NCI-H2196 treated with DMSO at 0.1 percent for 48 hours (cell line): ENCODE data around the gene C2CD2.
A peak's percentile ranks its signal among the peaks of the same experiment; 100 is the strongest.

Source experiments
- DNase-seq: peaks from one replicate; lab custom pipeline; 2025; ENCODE audit not compliant: unreplicated experiment; lab: John Stamatoyannopoulos, UW

Gene C2CD2

DNA sequence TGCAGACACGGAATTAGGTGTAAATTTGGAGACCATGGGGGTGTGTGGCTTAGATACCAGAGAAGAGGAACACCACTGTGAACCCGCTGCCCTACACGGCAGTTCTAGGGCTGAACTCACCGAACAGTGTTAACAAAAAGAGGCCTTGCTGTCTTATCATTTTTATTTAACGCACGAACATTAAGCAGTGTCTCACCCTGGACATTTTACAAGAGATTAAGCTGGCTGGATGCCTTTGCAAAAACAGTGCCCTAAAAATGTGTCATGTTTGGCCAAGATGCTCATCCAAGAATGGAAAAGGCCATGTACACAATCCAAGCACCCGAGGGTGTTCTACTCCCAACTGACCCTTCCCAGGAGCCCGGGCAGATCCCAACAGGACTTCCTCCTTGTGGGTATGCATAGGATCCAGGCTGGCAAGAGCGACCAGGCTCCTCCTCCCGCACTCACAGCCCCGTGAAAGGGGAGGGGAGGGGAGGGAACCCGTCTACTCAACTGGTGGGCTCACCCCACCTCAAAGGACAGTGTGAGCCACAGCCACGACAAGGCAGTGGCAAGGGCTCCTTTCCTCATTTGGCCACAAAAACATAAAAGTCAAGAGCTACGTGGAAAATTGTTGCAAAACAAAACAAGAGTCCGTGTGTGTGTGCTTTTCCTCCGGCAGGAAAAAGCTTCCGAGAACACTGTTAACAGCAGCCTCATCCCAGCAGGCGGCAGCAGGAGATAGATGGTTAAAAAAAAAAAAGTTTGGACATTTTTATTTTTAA lies 20.3 kb downstream of the C2CD2 start:
- DNase-seq, result no peak

DNA sequence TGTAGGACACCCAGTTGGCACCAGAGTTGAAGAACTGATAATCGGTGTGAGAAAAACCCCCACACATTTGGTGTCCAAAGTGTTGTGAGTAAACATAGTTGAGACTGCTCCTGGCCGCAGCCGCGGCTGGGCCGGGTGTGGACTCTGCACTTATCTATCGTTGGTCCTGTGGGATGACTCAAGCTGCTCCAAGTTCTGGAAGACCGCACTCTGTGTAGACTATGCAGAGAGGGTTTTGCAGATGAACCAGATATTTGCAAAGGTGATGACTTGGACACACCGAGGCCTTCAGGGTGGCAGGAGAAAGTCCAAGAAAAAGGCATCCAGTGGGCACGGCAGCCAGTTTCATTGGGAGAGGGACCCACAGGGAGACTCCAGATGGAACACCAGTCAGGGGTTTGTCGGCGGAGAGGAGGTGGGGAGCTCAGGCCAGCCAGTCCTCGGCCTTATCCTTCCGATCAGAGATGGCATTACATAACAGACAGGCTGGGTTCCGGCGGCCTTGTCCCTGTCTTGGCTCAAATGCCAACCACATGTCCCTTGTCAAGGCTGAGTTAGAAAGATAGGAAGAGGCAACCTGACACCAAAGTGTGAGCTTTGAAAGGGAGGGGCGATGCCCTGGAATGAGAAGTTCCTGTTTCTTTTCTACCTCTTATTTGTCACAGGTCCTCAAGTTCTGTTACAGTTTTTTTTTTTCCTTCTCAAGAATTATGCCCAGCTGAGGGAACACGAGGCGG lies 21.1 kb downstream of the C2CD2 start:
- DNase-seq, result no peak

DNA sequence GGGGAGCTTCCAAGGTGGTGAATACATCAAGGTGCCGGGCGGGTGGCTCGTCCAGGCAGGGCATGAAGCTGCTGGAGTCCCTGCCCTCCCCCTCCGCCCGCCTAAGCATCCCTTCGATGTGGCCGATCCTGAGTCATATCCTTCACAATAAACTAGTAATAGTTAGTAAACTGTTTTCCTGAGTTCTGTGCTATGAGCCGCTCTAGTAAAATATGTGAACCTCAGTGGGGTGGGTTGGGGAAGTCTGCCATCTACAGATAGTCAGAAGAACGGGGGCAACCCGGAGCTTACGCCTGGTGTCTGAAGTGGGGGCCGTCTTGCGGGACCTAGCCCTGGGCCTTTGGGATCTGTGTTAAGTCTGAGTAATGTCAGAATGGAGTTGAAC lies 21.6 kb downstream of the C2CD2 start:
- DNase-seq, result no peak

DNA sequence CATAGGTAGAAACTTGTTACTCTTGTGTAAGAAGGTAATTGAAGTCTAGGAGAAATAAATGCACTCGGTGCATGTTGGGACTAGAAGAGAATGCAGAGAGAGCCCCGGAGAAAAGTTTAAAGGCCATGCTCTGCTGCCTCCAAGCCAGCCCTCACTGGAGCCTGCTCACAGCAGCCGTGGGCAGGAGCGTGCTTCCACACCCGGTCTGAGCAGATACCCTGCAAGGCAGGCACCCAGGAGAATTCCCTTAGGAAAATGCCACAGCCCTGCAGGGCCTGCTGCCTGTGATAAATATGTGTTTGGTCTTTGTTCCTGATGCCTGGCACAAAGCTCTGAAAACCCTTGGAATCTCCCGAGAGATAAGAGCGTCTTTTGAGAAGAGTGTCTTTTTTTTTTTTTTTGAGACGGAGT lies 22.8 kb downstream of the C2CD2 start:
- no peak for DNase-seq

DNA sequence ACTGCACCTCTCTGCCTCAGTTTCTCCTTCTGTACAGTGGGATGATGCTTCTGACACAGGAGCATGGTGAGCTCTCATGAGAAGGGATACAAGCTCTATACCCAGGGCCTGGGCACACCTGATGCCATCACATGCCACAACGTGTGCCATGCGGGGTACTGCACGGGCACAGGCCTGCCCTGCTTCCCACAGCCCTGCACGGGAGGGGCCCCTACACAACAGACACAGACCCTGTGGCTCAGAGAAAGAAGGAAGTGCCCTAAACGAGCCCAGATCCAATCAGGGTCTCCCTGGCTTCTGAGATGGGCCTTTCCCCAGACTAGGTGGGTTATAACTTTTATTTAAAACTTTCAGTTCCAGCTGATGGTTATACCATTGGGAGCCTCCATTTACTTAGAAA lies 24.6 kb downstream of the C2CD2 start:
- DNase-seq, result no peak

DNA sequence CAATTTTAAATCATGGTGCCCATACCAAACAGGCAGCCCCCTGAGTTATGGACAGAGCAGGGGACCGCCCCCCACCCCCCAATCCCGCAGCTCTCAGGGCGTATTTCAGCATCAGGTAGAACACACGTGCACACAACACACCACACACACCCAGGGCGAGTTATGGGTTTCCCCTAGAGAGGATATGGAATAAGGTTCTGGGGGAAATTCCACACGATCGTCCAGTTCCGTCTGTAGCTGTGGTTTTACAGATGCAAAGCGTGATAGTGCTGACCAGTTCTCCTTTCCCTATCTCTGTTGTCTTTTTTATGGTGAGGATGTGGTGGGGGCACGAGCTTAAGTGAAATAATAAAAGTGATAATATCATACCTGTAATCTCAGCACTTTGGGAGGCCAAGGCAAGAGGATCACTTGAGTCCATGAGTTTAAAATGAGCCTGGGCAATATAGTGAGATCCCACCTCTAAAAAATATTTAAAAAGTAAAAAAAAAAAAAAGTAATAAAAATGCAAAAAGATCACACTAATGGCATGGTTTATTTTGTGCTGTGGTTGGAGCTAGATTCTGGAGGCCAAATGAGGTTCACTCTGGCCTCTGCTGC lies 25.1 kb downstream of the C2CD2 start:
- DNase-seq, result no peak

DNA sequence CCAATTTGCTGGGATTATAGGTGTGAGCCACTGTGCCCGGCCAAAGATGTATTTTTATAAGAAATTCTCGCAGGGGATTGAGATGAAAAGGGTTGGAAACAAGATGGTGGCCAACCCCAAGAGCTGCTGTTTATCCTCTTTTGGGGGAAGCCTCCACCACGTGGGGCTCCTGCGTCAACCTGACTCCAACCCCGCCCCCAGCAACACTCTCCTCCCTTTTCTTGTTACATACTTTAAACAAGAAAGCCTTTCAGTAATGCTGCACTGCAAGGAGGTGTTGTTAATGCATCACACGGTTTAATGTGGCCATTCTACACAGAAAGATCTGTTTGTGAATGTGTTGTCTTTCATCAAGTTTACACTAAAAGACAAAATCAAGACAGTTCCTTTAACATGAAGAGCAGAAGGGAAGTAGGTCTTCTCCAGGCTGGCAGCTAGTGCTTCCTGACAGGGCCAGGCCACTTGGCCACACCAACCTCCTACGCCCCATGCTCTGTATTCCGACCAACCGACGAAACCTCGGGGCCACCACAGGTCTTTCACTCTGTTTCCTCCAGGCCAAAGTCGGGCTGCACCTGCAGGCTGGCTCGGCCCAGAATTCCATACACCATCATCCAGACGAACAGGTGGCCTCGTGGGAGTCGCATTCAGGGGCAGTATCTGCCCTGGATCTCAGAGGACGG lies 25.9 kb downstream of the C2CD2 start:
- DNase-seq, result no peak

DNA sequence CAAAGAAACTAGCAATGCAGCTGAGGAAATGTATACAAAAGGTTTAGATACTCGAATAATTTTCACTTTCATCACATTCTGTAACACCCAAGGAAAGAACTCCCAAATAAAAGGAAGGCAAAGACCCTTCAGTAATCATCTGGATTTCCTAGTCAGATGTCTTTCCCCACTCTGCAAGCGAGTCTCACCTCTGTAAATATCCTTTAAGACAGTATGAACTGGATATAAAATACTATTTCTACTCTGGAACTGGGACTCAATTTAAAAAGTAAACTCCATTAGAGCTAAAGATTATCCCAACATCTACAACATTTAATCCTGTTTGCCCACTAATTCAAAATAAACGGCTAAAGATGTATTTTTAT lies 27.0 kb downstream of the C2CD2 start:
- DNase-seq, result no peak

DNA sequence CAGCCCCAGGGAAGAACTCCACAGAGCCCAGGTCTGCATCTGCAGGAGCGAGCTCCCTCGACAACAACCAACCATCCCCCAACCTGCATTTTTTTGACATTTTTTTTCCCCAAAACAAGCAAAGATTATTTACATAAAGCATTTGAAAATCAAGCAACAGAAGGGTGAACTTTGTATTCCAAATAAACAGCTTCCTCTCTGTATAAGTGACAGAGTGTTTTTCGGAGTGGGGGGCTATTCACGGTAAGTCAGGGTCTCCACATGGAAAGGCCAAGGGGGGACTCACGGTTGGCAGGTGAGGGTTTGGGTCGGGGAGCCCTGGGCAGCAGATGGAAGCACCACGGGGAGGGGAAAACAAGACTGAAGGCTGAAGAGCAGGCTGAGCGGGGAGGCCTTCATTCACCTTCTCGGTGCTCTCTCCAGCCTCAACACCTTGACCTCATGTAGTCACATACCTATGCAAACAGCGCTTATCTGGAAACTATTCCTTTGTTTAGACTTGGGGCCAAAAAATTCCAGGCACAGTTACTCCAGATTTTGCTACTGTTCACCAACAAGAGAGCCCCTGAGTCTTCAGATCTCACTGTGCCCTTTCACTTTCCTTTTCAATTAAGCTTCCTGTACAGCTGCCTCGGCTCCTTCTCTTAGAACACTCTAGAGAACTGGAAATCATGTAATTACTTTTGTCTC lies 27.6 kb downstream of the C2CD2 start:
- peak; percentile 5 for DNase-seq

DNA sequence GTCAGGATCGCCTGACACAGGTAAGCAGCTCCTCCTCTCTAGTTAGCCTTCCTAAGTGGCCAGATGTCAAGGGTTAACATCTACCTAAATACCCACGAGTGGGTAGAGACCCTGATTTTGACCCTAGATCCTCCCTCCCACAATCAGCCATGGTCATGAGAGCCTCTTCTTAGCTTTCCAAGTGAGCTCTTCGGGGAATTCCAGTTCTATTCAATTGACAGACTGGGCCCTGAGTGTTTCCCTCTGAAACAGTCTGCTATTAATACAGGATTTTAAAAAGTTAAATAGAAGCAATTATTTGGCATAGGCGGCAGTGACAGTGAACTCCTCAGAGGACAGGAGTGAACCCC lies 28.1 kb downstream of the C2CD2 start:
- no peak for DNase-seq

DNA sequence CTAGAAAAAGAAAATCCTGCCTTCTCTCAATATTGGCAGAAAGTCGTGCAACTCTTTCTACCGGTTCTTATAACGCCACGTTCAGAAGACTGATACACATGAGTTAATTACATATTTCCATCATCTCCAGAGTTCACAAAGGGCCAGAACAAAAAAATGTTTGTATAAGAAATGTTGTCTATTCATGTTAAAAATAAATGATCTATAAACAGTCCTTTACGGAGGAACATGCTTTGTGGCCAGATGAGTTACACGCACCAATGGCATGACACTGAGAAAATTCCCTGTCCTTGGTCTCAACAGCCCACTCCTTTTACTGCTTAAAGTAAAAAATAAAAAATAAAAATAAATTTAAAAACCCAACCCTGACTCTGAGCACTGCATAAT lies 29.5 kb downstream of the C2CD2 start:
- DNase-seq, result no peak

DNA sequence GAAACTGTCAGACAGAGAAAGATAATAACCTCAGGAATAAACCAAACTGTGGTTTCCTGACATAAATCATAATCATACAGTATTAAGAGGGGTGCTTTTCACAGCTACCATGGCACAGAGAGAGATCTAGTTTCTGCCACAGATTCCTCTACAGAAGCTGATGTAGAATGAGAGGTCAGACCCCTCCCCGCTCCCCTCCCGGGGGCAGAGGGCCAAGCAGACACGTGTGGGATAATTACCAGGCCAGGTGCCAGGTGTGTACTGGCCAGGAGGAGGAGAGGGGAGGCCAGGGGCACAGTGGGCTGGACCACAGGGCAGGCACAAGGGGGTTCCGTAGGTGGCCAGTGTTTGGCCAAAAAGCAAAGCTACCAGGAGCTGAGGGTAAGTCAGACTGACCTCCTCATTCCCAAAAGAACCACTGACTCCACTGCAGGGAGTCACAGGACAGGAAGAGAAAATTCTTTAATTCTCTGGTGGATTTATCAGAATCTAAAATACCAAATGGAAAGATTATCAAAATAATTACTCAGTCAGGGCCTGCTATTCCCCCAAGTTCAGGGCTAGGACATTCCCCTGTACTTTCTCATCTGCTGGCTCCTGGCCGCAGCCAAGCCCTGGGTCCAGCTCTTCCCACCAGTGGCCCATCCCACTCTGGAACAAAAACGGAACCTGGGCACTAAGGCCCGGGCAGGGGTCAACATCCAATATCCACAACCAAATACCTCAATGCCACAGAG lies 30.0 kb downstream of the C2CD2 start:
- DNase-seq, result no peak

DNA sequence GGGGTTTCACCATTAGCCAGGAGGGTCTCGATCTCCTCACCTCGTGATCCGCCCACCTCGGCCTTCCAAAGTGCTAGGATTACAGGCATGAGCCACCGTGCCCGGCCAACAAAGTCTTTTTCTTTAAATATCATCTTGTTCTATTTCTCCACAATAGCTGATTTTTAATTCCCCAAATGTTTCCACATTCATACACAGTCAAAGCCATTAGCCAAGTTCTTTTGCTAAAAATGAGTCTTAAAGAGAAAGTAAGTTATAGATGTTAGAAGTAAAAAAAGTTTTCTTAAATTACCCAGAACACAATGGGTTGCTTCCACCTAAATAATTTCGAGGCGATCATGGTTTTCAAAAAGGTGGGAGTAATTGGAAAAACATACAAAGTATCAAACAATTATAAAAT lies 30.6 kb downstream of the C2CD2 start:
- no peak for DNase-seq

DNA sequence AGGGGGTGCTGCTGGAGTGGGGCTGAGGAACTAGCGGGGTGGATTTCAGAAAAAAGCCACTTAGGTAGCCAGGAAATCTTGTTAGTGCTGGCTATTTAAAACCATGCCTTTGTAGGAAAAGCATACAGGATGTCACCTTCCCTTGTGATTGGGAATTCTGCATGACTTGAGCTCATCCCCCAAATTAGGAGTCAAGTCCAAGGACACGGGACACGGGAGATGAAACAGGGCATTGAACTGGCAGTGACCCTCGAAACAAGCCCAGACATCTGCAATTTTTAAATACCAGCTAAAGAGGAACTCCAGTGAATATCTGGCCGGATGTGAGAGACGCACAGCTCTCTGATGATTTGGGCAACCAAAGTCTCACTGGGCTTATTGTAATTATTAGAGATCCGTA lies 32.8 kb downstream of the C2CD2 start:
- DNase-seq, result no peak

DNA sequence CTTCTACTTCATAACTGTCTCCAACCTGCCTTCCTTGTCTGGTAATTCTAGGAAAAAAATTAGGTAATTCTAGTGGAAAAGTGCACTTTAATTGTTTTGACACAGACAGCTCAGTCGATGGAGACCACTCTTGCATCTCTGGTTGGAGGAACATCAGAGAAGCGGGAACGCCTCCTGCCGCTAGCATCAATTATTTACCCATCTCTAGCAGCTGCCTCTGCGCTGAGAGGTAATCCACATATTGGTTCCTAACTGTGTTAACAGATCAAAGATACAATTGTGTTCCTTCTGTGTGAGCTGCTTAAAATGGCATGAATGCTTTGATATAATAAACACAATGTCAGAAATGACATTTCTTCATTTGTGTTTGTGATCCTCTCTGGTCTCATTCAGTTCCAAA lies 33.3 kb downstream of the C2CD2 start:
- no peak for DNase-seq

DNA sequence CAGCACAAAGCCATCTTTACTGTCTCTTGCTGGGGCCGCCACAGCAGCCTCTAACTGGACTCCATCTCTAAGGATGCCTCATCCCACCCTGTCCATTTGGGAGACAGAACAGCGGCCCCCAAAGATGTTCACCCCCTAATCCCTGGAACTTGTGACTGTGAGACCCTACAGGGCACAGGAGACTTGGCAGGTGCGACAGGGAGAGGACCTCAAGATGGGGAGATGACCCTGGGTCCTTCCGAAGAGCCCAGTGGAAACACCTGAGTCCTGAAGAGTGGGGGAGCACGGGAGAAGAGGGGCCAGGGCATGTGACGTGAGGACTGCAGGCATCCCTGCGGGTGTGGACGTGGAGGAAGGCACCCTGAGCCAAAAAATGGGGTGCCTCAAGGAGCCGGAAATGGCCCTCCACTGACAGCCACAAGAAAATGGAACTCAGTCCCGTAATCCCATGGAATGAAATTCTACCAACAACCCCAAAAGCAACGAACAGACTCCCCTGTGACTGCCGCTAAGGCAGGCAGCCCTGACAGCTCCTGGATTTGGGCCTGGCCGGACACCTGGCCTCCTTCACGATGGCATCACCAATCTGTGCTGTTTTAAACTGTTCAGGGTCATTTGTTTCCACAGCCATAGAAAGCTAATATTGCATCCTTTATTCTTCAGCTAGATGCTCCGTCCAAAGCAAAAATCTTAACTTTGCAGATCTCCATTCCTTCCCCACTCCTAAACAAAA lies 34.0 kb downstream of the C2CD2 start:
- DNase-seq, result no peak

DNA sequence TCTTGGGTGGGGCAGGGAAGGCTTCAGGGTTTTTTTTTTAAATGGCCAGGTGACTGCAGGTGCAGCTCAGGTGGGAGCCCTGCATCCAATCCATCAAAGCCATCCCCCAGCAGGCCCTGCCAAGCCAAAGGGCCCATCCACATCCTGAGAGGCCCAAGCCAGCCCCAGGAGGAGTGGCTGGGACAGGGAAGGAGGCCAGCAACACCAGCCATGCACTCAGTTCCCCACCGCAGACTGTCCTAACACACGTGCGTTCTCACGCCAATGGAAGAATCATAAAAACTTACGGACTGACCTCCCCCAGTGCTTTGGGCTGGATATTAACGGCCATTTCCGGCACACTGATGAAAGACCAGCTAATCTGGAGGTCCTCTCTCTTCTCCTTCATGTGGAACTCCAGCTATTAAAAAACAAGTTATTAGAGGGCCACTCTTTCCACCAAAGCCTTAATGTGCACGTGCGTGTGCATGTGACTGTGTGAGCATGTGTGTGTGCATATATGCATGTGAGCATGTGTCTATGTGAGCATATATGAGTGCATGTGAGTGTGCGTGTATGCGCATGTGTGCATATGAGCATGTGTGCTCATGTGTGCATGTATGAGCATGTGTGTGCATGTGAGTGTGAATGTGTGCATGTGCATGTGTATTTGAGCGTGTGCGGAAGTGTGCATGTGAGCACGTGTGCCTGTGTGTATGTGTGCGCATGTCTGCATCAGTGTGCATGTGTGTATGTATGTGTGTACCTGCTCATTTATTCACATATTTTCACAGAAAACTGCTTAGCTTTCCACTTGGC lies 35.1 kb downstream of the C2CD2 start:
- DNase-seq, result no peak

DNA sequence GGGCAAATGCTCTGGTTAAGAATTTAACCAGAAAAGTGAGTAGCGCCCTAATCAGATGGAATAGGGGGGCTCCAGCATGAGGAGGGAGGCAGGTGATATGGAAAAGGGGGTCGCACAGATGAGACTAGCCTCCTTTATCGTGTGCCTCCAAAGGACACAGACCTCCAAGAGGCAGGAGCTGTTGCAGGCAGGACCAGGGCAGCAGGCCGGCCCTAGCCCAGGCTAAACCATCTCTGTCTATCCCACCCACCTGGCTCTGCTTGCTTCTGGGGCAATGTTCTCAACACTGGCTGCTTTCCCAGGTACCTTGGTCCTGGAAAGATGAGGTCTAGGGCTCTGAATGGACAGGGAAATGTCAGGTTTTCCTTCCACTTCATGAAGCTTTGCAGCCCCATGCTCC lies 36.3 kb downstream of the C2CD2 start:
- no peak for DNase-seq

DNA sequence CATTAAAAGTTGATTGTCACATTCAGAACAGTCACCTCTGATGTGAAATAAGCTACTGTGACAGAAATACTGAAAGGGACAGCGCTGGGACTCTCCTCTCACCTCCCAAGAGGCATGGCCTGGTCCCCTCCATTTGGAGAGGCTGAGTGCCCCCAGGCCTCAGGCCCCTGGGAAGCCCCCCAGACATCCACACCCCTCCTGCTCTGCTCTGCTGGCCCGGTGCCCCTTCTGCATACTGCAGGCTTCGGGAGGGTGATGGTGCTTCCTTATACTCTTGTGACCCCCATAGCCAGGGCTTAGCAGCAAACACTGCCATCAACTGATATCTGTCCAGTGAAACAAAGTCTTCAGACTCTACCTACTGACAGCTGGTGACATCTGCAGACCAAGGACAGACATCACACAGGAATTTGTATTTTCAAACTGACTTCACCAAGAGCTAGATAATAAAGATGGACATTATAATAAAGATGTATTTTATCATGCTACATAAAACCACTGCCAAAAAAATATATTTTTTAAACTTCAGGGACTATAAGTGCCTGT lies 36.9 kb downstream of the C2CD2 start:
- DNase-seq, result no peak
